ENCODE data around the gene C2orf80. TPM values are rescaled to one million over a fixed set of nuclear protein-coding genes. Genes with fewer than 3 reads are reported as not detected.

C2orf80 gene
- total RNA-seq, 4 donors from 2014 or later = not detected

GRCh38 chr2:208136716-208137094 lies 53.1 kb downstream of the C2orf80 start:
- Histone ChIP-seq H3K27ac (peak overlapping the region in 3 of 4 donors; percentile 17 to 46 (median 39)), H3K27me3 (no peaks in the 10 kb centered on the region), H3K9me3 (no peaks in the 10 kb centered on the region), H3K4me1 (peaks cover 0 to 26% (median 5%) of the 10 kb centered on the region in 3 donors), H3K4me3 (no peak overlapping the region), H3K36me3 (no peaks in the 10 kb centered on the region)
- no peak for ATAC-seq
- WGBS, 2 donors (ENCODE audit: low coverage in 1 of 2) = 80 to 83% methylated on average over 1 of the region's 2 CpGs
- TF ChIP-seq POLR2AphosphoS5 (IDR thresholded peaks at IDR 0.05) = no peak
- TF ChIP-seq EP300 (IDR thresholded peaks at IDR 0.05) = no peak
- no peak for TF ChIP-seq CTCF (IDR thresholded peaks at IDR 0.05)
- TF ChIP-seq POLR2A (IDR thresholded peaks at IDR 0.05) = no peak

- WGBS, 2 donors (ENCODE audit: low coverage in 1 of 2) = 31 to 57% methylated on average over 6 to 11 of the region's 11 CpGs
- TF ChIP-seq POLR2AphosphoS5 (IDR thresholded peaks at IDR 0.05) (peak; percentile 31), EP300 (IDR thresholded peaks at IDR 0.05) (no peak), CTCF (IDR thresholded peaks at IDR 0.05) (no peak), POLR2A (IDR thresholded peaks at IDR 0.05) (no peak)
- H3K27me3 ChIP-seq = no peaks in the 10 kb centered on the region
- H3K4me3 ChIP-seq = no peak overlapping the region
- no peaks in the 10 kb centered on the region for H3K36me3 ChIP-seq
- H3K27ac ChIP-seq = peak overlapping the region in 3 of 4 donors; percentile 17 to 46 (median 39)
- peaks cover 0 to 26% (median 5%) of the 10 kb centered on the region in 3 donors for H3K4me1 ChIP-seq
- no peaks in the 10 kb centered on the region for H3K9me3 ChIP-seq
- ATAC-seq = peak; percentile 61
These were observed 53.8 kb downstream of the C2orf80 start for GRCh38 chr2:208135794-208136715.

DNA sequence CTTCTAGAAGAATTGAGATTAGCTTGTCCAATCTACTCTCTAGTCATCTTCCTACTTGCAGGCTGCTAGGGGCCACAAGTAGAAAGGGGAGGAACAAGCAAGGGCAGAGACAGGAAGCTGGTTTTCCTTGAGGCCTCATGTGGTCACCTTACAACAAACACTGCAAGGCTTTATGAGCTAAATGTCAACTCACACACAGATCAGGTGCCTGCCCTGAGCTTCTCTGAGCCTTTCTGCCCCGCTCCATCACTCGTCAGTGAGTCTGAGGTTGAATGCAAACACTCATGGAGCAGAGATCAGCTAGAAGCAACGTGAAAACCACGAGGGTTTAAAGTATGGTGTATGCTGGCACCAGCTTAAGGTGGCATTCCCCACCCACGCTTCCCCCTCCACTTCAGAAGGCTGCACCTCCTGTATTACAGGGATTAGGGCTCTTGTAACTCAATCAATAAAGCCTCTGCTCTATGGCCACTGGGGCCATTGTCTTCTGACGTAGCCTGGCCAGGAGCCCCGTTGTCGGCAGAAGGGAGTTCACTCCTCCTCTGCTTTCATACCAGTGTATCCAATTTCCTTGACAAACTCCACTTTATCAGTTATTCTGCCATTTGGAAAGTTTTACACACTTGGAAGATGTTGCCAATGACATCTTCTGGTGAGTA lies 54.8 kb downstream of the C2orf80 start:
- no peaks in the 10 kb centered on the region for H3K36me3 ChIP-seq
- no peaks in the 10 kb centered on the region for H3K9me3 ChIP-seq
- H3K4me1 ChIP-seq = peaks cover 0 to 26% (median 5%) of the 10 kb centered on the region in 3 donors
- TF ChIP-seq POLR2AphosphoS5 (IDR thresholded peaks at IDR 0.05) (no peak), EP300 (IDR thresholded peaks at IDR 0.05) (no peak)
- H3K27me3 ChIP-seq = no peaks in the 10 kb centered on the region
- no peak overlapping the region for H3K4me3 ChIP-seq
- WGBS, 2 donors (ENCODE audit: low coverage in 1 of 2) = 48 to 59% methylated on average over 4 to 6 of the region's 8 CpGs
- ATAC-seq = no peak
- H3K27ac ChIP-seq = peak overlapping the region in 1 of 4 donors; percentile 39

- peaks cover 0 to 7% (median 0%) of the 10 kb centered on the region in 3 donors for H3K4me1 ChIP-seq
- H3K27me3 ChIP-seq = peaks cover 16% of the 10 kb centered on the region
- H3K36me3 ChIP-seq = no peaks in the 10 kb centered on the region
- H3K27ac ChIP-seq = no peak overlapping the region
- H3K4me3 ChIP-seq = no peak overlapping the region
- WGBS, 2 donors (ENCODE audit: low coverage in 1 of 2) = 34 to 35% methylated on average over 4 to 6 of the region's 6 CpGs
- ATAC-seq = no peak
- no peaks in the 10 kb centered on the region for H3K9me3 ChIP-seq
- TF ChIP-seq CTCF (IDR thresholded peaks at IDR 0.05) (no peak), POLR2AphosphoS5 (IDR thresholded peaks at IDR 0.05) (no peak), EP300 (IDR thresholded peaks at IDR 0.05) (no peak), POLR2A (IDR thresholded peaks at IDR 0.05) (no peak)
These were observed 59.1 kb downstream of the C2orf80 start for GRCh38 chr2:208130712-208131110.

All from gastroesophageal sphincter (tissue), 4 donors.